ENCODE data around the gene ALDH1A3. TPM values are rescaled to one million over a fixed set of nuclear protein-coding genes. Genes with fewer than 3 reads are reported as not detected.

Gene ALDH1A3
- total and polyA plus RNA-seq, 2 of the 13 experiments (the other 11 are each of a cell fraction or from before 2014, with no cell fraction given) = not detected

DNA sequence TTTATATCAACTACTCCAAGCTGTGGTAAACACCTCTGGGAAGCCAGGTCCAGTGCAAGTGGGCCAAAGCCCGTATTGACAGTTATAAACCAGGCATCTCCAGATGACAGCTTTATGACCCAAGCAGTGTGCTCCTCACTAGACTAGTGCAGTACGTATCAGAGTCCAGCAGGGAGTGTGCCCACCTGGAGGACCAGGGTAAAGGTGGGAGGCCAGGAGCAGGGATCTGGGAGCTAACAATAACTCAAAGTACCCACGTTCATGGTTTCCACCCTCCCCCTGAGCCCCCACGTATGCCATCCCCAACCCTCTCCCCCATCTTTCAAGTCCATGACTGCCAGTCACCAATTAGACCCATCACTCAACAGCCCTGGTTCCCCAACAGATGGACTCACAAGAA, 27.0 kb upstream of the ALDH1A3 start:
- H2AFZ ChIP-seq (ENCODE audit: low read length) = no peak overlapping the region
- no peaks in the 10 kb centered on the region for H3K9me3 ChIP-seq (ENCODE audit: low read length)
- no peak overlapping the region for H3K4me2 ChIP-seq (ENCODE audit: low read depth, low read length)
- peaks cover 0 to 7% of the 10 kb centered on the region in 2 experiments; a peak in 2 of 5 replicates for H3K27me3 ChIP-seq (ENCODE audit: control insufficient read depth in 1 of 2, insufficient read depth in 2 of 2, low read length in 2 of 2)
- no peak overlapping the region for H3K9ac ChIP-seq (ENCODE audit: insufficient read depth, low read depth, low read length)
- WGBS (ENCODE audit: low lambda C conversion rate) = 33% methylated on average over 2 of the region's 4 CpGs
- FAIRE-seq (no peak), ATAC-seq (peak; percentile 39; the same call in 1 of the 3 replicates), DNase-seq (ENCODE audit: low spot score) (no peak)
- in situ Hi-C loops (cut with HindIII; ENCODE audit: extremely low pct_ligation_motif_present, low pct_unique_long_range_greater_than_20kb) (no loop called here), intact Hi-C loops (cut with micrococcal nuclease; ENCODE audit: unreplicated experiment) (no loop called here)
- no TSS peak for BruUV-seq (replicated peaks)
- no peak overlapping the region for H3K27ac ChIP-seq (ENCODE audit: extremely low read length, insufficient read depth, low read length)
- no peaks in the 10 kb centered on the region for H3K79me2 ChIP-seq (ENCODE audit: insufficient read depth, low read length)
- POLR2A ChIA-PET = no interaction called here
- CTCF ChIA-PET (ENCODE audit: low intra/inter-chr PET ratio, low total read pairs) = interaction anchor here (1.2 kb wide), 1 partner anchor 181 kb away, joined by 3 read pairs; no protein-coding TSS in a partner anchor
- no peaks in the 10 kb centered on the region; the same call in none of the 2 replicates for H3K4me1 ChIP-seq (ENCODE audit: insufficient read depth, low read length)
- H4K20me1 ChIP-seq (ENCODE audit: insufficient read depth, low read length) = no peaks in the 10 kb centered on the region
- no peaks in the 10 kb centered on the region for H3K36me3 ChIP-seq (replicated peaks in 1 of 2; ENCODE audit: control insufficient read depth in 1 of 2, insufficient read depth in 2 of 2, low read length in 2 of 2)
- no peak for TF ChIP-seq TBX2 (CRISPR knock-in tag; IDR thresholded peaks at IDR 0.05; ENCODE audit: borderline replicate concordance)
- H3K4me3 ChIP-seq (replicated peaks in 1 of 3; ENCODE audit: insufficient read depth in 1 of 3, low read depth in 2 of 3, low read length in 3 of 3) = no peak overlapping the region

DNA sequence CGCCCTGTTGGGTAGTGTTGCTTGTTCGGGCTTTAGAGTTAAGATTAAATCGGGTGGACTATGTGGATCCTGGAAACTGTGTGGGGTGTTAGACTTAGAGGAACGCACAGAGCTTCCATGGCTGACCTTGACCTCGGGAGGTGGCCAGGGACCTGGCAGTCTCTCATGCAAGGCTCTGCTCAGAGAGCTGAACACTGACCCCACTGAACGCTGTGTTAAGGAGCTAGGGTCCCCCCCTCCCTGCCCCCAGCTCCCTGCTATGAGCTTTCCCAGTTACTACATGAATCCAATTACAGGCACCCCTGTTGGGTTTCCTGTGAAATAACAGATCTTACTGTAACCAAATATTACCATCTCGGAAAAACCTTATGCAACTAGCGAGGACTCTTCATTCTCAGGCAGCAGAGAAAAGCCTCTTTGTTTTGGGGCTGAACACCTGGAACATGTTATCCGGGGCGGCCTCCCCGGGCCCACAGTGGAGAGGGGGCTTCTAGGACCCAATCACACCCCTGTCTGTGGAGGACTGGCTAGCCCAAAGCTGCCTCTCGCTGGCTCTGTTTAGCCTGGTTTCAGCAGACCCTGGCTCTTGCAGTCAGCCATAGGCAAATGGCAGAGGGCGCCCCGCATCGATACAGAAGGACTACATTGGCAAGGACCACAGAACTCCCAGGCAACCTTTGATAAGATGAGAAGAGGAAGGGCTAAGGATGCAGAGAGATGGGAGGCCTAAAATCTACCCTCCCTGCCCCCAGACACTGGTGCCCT, 25.8 kb upstream of the ALDH1A3 start:
- TF ChIP-seq NR2F6 (IDR thresholded peaks at IDR 0.05) (0 out of 2 replicates have a peak, but pooled peaks have one; percentile 21), NR2F6 (CRISPR knock-in tag; IDR thresholded peaks at IDR 0.05) (peak; percentile 32; the same call in 1 of the 2 replicates), ATAD3A (CRISPR knock-in tag; IDR thresholded peaks at IDR 0.05) (no peak)
- no peaks in the 10 kb centered on the region; the same call in none of the 2 replicates for H3K4me1 ChIP-seq (ENCODE audit: insufficient read depth, low read length)
- no peak for ATAC-seq
- H4K20me1 ChIP-seq (ENCODE audit: insufficient read depth, low read length) = no peaks in the 10 kb centered on the region
- H3K4me3 ChIP-seq (replicated peaks in 1 of 3; ENCODE audit: insufficient read depth in 1 of 3, low read depth in 2 of 3, low read length in 3 of 3) = no peak overlapping the region
- no peaks in the 10 kb centered on the region for H3K36me3 ChIP-seq (replicated peaks in 1 of 2; ENCODE audit: control insufficient read depth in 1 of 2, insufficient read depth in 2 of 2, low read length in 2 of 2)
- peaks cover 0 to 7% of the 10 kb centered on the region in 2 experiments; a peak in 2 of 5 replicates for H3K27me3 ChIP-seq (ENCODE audit: control insufficient read depth in 1 of 2, insufficient read depth in 2 of 2, low read length in 2 of 2)
- H3K4me2 ChIP-seq (ENCODE audit: low read depth, low read length) = no peak overlapping the region
- in situ Hi-C loops (cut with HindIII; ENCODE audit: extremely low pct_ligation_motif_present, low pct_unique_long_range_greater_than_20kb) = no loop called here
- H3K79me2 ChIP-seq (ENCODE audit: insufficient read depth, low read length) = no peaks in the 10 kb centered on the region
- FAIRE-seq = no peak
- no peak overlapping the region for H3K9ac ChIP-seq (ENCODE audit: insufficient read depth, low read depth, low read length)
- DNase-seq (ENCODE audit: low spot score) = no peak
- intact Hi-C loops (cut with micrococcal nuclease; ENCODE audit: unreplicated experiment) = no loop called here
- H3K27ac ChIP-seq (ENCODE audit: extremely low read length, insufficient read depth, low read length) = no peak overlapping the region
- no peak overlapping the region for H2AFZ ChIP-seq (ENCODE audit: low read length)
- POLR2A ChIA-PET = no interaction called here
- BruUV-seq (replicated peaks) = no TSS peak
- 24% methylated on average over 8 of the region's 15 CpGs for WGBS (ENCODE audit: low lambda C conversion rate)
- CTCF ChIA-PET (ENCODE audit: low intra/inter-chr PET ratio, low total read pairs) = no interaction called here
- no peaks in the 10 kb centered on the region for H3K9me3 ChIP-seq (ENCODE audit: low read length)
